ENCODE measurements around the gene MYO3B. TPM values are rescaled to one million over a fixed set of nuclear protein-coding genes. Genes with fewer than 3 reads are reported as not detected.

MYO3B gene
- total and polyA plus RNA-seq, 2 donors (not counting 3 experiments of a cell fraction or from before 2014, with no cell fraction given) = 0.03 TPM; not detected in 1

DNA sequence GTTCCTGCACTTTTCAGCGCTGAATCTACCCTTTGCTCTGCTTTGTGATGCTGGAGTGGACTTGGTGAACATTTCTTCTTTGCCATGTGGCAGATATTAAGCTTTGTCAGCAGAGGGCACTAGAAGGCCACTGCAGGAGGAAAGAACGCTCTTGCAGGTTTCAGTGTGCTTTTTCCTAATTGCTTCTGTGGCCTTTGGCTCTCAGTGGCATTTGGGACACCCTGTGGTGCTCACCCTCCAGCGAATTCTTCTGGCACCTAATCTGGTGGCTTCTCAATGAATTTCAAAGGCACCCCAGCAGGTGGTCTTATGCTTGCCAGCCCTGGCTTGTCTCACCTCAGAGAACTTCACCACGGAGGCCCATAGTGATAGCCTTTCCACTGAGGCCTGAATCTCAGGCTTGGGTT, 146.7 kb downstream of the MYO3B start:
- H4K20me1 ChIP-seq (replicated peaks; ENCODE audit: control insufficient read depth, extremely low read depth, insufficient read depth, low read length) = no peaks in the 10 kb centered on the region
- H3K9me3 ChIP-seq (replicated peaks; ENCODE audit: control insufficient read depth, insufficient read depth, low read length) = no peaks in the 10 kb centered on the region
- H3K4me3 ChIP-seq (replicated peaks in 1 of 3; ENCODE audit: insufficient read depth in 1 of 3, low read depth in 1 of 3, low read length in 3 of 3) = no peak overlapping the region
- H3K4me1 ChIP-seq (ENCODE audit: control insufficient read depth, extremely low read depth, insufficient read depth, low read length) = peaks cover 1% of the 10 kb centered on the region
- TF ChIP-seq MAX (IDR thresholded peaks at IDR 0.05; ENCODE audit: insufficient read depth, insufficient read length) = no peak
- TF ChIP-seq, protein P1, sequence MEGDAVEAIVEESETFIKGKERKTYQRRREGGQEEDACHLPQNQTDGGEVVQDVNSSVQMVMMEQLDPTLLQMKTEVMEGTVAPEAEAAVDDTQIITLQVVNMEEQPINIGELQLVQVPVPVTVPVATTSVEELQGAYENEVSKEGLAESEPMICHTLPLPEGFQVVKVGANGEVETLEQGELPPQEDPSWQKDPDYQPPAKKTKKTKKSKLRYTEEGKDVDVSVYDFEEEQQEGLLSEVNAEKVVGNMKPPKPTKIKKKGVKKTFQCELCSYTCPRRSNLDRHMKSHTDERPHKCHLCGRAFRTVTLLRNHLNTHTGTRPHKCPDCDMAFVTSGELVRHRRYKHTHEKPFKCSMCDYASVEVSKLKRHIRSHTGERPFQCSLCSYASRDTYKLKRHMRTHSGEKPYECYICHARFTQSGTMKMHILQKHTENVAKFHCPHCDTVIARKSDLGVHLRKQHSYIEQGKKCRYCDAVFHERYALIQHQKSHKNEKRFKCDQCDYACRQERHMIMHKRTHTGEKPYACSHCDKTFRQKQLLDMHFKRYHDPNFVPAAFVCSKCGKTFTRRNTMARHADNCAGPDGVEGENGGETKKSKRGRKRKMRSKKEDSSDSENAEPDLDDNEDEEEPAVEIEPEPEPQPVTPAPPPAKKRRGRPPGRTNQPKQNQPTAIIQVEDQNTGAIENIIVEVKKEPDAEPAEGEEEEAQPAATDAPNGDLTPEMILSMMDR (IDR thresholded peaks at IDR 0.05; ENCODE audit: extremely low read depth in 1 of 2, insufficient read depth in 1 of 2, low read depth in 1 of 2, low read length in 2 of 2) = peak; percentile 56 to 57
- ChIA-PET POLR2A (no interaction called here), CTCF (interaction anchor here (0.7 to 3.5 kb wide), 22 partner anchors 9 to 872 kb away, joined by 3 to 26 read pairs (median 5); partner anchors contain the start of gene GAD1)
- H3K27me3 ChIP-seq (ENCODE audit: control insufficient read depth in 2 of 2, insufficient read depth in 2 of 2, low read length in 2 of 2) = peaks cover 3% of the 10 kb centered on the region in 2 experiments
- no peak overlapping the region for H2AFZ ChIP-seq (ENCODE audit: low read depth, low read length)
- H3K4me2 ChIP-seq (ENCODE audit: insufficient read depth, low read length) = no peak overlapping the region
- intact Hi-C loops (cut with micrococcal nuclease) = loop anchor here (1.0 to 5.0 kb wide), 6 partner anchors 37 to 548 kb away; partner anchors contain the start of gene GAD1
- no peaks in the 10 kb centered on the region for H3K79me2 ChIP-seq (ENCODE audit: control insufficient read depth, insufficient read depth, low read length)
- no peaks in the 10 kb centered on the region for H3K36me3 ChIP-seq (ENCODE audit: control insufficient read depth in 2 of 2, extremely low read depth in 1 of 2, insufficient read depth in 2 of 2, low read length in 2 of 2)
- peak; percentile 40 for DNase-seq (ENCODE audit: low read depth, low spot score)
- peak; percentile 81 for FAIRE-seq
- no peak overlapping the region for H3K27ac ChIP-seq (ENCODE audit: insufficient read depth, low read depth, low read length)
- no peaks in the 10 kb centered on the region for H3K9me1 ChIP-seq (replicated peaks; ENCODE audit: control insufficient read depth, extremely low read depth, insufficient read depth, low read length)
- BruUV-seq (replicated peaks) = no TSS peak
- no peak overlapping the region for H3K9ac ChIP-seq (replicated peaks; ENCODE audit: extremely low read depth, insufficient read depth, low read length)
- dilution Hi-C loops (cut with MboI; ENCODE audit: extremely low pct_ligation_motif_present, low sequenced_read_pairs) = no loop called here

DNA sequence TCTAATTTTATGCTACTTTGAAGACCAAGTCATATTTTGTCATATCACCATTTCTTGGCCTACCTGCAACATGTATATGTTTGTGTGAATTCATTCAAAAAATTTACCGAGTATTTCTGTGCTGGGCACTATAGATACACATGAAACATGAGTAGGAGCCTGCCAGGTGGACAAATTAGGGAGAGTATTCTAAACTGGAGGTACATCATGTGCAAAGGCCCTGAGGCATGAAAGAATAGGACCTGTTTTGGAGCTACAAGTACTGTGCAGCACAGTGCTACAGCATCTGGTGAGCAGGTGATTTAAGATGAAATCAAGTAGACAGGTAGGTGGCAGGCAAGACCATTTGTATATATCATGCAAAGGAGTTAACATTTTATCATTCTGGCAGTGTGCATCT, 152.9 kb downstream of the MYO3B start:
- BruUV-seq (replicated peaks) = no TSS peak
- H3K9me1 ChIP-seq (replicated peaks; ENCODE audit: control insufficient read depth, extremely low read depth, insufficient read depth, low read length) = no peaks in the 10 kb centered on the region
- POLR2A ChIA-PET = no interaction called here
- no peaks in the 10 kb centered on the region for H3K36me3 ChIP-seq (ENCODE audit: control insufficient read depth in 2 of 2, extremely low read depth in 1 of 2, insufficient read depth in 2 of 2, low read length in 2 of 2)
- H3K9me3 ChIP-seq (replicated peaks; ENCODE audit: control insufficient read depth, insufficient read depth, low read length) = no peaks in the 10 kb centered on the region
- no peak overlapping the region for H3K27ac ChIP-seq (ENCODE audit: insufficient read depth, low read depth, low read length)
- H3K9ac ChIP-seq (replicated peaks; ENCODE audit: extremely low read depth, insufficient read depth, low read length) = no peak overlapping the region
- H3K4me1 ChIP-seq (ENCODE audit: control insufficient read depth, extremely low read depth, insufficient read depth, low read length) = peaks cover 10% of the 10 kb centered on the region
- dilution Hi-C loops (cut with MboI; ENCODE audit: extremely low pct_ligation_motif_present, low sequenced_read_pairs) = no loop called here
- H3K27me3 ChIP-seq (ENCODE audit: control insufficient read depth in 2 of 2, insufficient read depth in 2 of 2, low read length in 2 of 2) = peaks cover 5 to 11% of the 10 kb centered on the region in 2 experiments
- intact Hi-C loops (cut with micrococcal nuclease) = no loop called here
- no peak overlapping the region for H3K4me2 ChIP-seq (ENCODE audit: insufficient read depth, low read length)
- CTCF ChIA-PET = no interaction called here
- H2AFZ ChIP-seq (ENCODE audit: low read depth, low read length) = no peak overlapping the region
- H3K4me3 ChIP-seq (replicated peaks in 1 of 3; ENCODE audit: insufficient read depth in 1 of 3, low read depth in 1 of 3, low read length in 3 of 3) = no peak overlapping the region
- no peaks in the 10 kb centered on the region for H3K79me2 ChIP-seq (ENCODE audit: control insufficient read depth, insufficient read depth, low read length)
- H4K20me1 ChIP-seq (replicated peaks; ENCODE audit: control insufficient read depth, extremely low read depth, insufficient read depth, low read length) = no peaks in the 10 kb centered on the region
- TF ChIP-seq FOS (IDR thresholded peaks at IDR 0.05; ENCODE audit: borderline replicate concordance, insufficient read depth, low read length) = no peak
- TF ChIP-seq GATA2 (IDR thresholded peaks at IDR 0.05; ENCODE audit: insufficient read depth, insufficient read length, low read depth, low read length) = no peak
- no peak for TF ChIP-seq EZH2 (IDR thresholded peaks at IDR 0.05; ENCODE audit: borderline replicate concordance, low read depth, low read length, severe bottlenecking)
- no peak for TF ChIP-seq POLR2AphosphoS5 (IDR thresholded peaks at IDR 0.05; ENCODE audit: insufficient read depth, low read depth, low read length)
- no peak for TF ChIP-seq JUN (IDR thresholded peaks at IDR 0.05; ENCODE audit: borderline replicate concordance, insufficient read depth, insufficient read length, low read depth)
- TF ChIP-seq, protein P1 (IDR thresholded peaks at IDR 0.05; ENCODE audit: extremely low read depth in 1 of 2, insufficient read depth in 1 of 2, low read depth in 1 of 2, low read length in 2 of 2) = no peak
- no peak for TF ChIP-seq MAX (IDR thresholded peaks at IDR 0.05; ENCODE audit: insufficient read depth, insufficient read length)
- FAIRE-seq (no peak), DNase-seq (ENCODE audit: low read depth, low spot score) (no peak)
